Adrenal gland (tissue), 12 donors: Measurements from ENCODE around the gene HTR1A. TPM values are rescaled to one million over a fixed set of nuclear protein-coding genes. Genes with fewer than 3 reads are reported as not detected.

Experiments used
- DNase-seq, 7 donors: peaks; one replicate each; pipeline ENCODE4 v3.0.0-alpha.2; 2019 to 2020
- H3K27ac ChIP-seq, 5 donors: fragments of 200-600 bp; sonication (generic) in 4 of 5; 1 replicate in 3 of 5; 2 replicates in 2 of 5; pipeline versions ENCODE4 v1.5.1 to v1.8.0; 2016 to 2020; ENCODE audit warnings: mild to moderate bottlenecking in 1 of 5
- H3K27me3 ChIP-seq: fragments of 200-600 bp; 2 replicates; pipeline ENCODE4 v1.8.0; 2021
- H3K36me3 ChIP-seq, 2 donors: fragments of 200-600 bp; replicated peaks in 1 of 2; 1 replicate in 1 of 2; 2 replicates in 1 of 2; pipeline versions ENCODE4 v1.5.1 to v1.8.0; 2018 to 2022
- H3K4me1 ChIP-seq, 2 donors: fragments of 200-600 bp; replicated peaks in 1 of 2; 1 replicate in 1 of 2; 2 replicates in 1 of 2; pipeline versions ENCODE4 v1.5.1 to v1.8.0; 2018 to 2021
- H3K4me3 ChIP-seq, 4 donors: fragments of 200-600 bp; sonication (generic) in 3 of 4; one replicate each; pipeline ENCODE4 v1.5.1; 2016 to 2018
- H3K9me3 ChIP-seq, 3 donors: fragments of 200-600 bp; sonication (generic) in 1 of 3; replicated peaks in 1 of 3; 1 replicate in 2 of 3; 2 replicates in 1 of 3; pipeline versions ENCODE4 v1.5.1 to v1.8.0; 2016 to 2021
- CTCF ChIP-seq, 6 experiments: fragments of 450-650 bp in 4 of 6; fragments of 200-600 bp in 2 of 6; sonication (generic) in 1 of 6; IDR thresholded peaks; 1 replicate in 5 of 6; 2 replicates in 1 of 6; pipeline versions ENCODE4 v1.5.1 to v1.8.0; 2016 to 2021; ENCODE audit warnings: antibody characterized with exemption in 6 of 6, mild to moderate bottlenecking in 2 of 6, moderate library complexity in 1 of 6
- POLR2A ChIP-seq, 2 donors: fragments of 450-650 bp; IDR thresholded peaks; one replicate each; pipeline ENCODE4 v1.6.1; 2017; ENCODE audit warnings: antibody characterized with exemption in 2 of 2, mild to moderate bottlenecking in 2 of 2, moderate library complexity in 1 of 2
- WGBS, 4 donors: extraction: QIAGEN DNeasy Blood & Tissue Kit in 2 of 4; methylation state at CpG; one replicate each; pipeline versions ENCODE4 v1.1.5 to v1.1.7; 2013 to 2017; 5-methylcytosine and 5-hydroxymethylcytosine counted together
- intact Hi-C, 2 donors: fragments of 100-400 bp; cut with DNase I; formaldehyde crosslinking; loops; one replicate each; pipeline versions ENCODE4 v1.14.1 to v1.15.0; 2022 to 2023
- polyA plus RNA-seq, 3 donors: library from polyadenylated mRNA; stranded (reverse); fragments of 200-250 nt in 2 of 3; fragments of 350-450 nt in 1 of 3; fragmentation: Illumina TruSeq in 1 of 3; extraction: RNeasy Lipid Tissue Mini Kit (QIAGEN cat#74804) in 1 of 3; gene quantifications; one replicate each; pipeline ENCODE4 v1.2.3, GENCODE V29; 2013 to 2014
- total RNA-seq, 9 donors: library from RNA; depleted of rRNA in 4 of 9; stranded (reverse); fragments of >200 nt in 4 of 9; fragments of 120-200 nt in 1 of 9; fragmentation: NEBNext Ultra II Directional in 1 of 9; extraction: Animal tissue kit (Norgen Biotek cat#: 25700) in 1 of 9; gene quantifications; one replicate each; pipeline versions ENCODE4 v1.1.0 to v1.2.4, GENCODE V29; 2013 to 2023
- donor health status: healthy with polysubstance abuse.
- donor health status: Bipolar disorder and iron deficiency.
- donor health status: DM: yes; HTN: yes; CAD: no.
- donor health status: DM: no; HTN: no; CAD: no.
- donor health status: DM: no; HTN: no; CAD: no.
- donor health status: DM: yes; HTN: yes; CAD: no.

The HTR1A gene
- total and polyA plus RNA-seq, 12 donors: not detected

DNA sequence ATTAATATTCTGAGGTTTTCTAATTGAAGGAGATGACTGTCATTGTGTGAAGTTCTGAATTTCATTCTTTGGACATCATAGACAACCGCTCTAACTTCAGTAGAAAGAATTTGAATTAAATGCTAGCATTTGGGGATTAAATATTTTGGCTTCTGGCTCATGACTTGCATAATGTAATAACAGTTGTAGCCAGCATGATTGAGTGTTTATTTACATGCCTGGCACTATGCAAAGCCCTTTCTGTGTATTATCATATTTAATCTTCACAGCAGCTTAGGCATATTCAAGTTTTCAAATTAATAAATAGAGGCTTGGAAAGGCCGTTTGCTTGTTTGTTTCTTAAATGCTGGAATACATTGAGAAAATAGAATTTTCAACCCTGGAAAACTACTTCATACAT lies 19.6 kb upstream of the HTR1A start:
- Histone ChIP-seq H3K36me3 (no peaks in the 10 kb centered on the region), H3K4me3 (no peak overlapping the region), H3K4me1 (no peaks in the 10 kb centered on the region), H3K27ac (no peak overlapping the region), H3K27me3 (no peaks in the 10 kb centered on the region), H3K9me3 (no peaks in the 10 kb centered on the region)
- TF ChIP-seq CTCF (IDR thresholded peaks at IDR 0.05): no peak
- no peak for TF ChIP-seq POLR2A (IDR thresholded peaks at IDR 0.05)
- 46 to 56% (median 53%) methylated on average over 2 of the region's 2 CpGs for WGBS, 4 donors
- no peak for DNase-seq
- intact Hi-C loops: no loop called here

- intact Hi-C loops: loop anchor here in 1 of 2 donors (5.0 kb wide), 1 partner anchor 562 kb away; no protein-coding TSS in a partner anchor
These were observed 1.7 kb upstream of the HTR1A start for GRCh38 chr5:63963926-63964325.

DNA sequence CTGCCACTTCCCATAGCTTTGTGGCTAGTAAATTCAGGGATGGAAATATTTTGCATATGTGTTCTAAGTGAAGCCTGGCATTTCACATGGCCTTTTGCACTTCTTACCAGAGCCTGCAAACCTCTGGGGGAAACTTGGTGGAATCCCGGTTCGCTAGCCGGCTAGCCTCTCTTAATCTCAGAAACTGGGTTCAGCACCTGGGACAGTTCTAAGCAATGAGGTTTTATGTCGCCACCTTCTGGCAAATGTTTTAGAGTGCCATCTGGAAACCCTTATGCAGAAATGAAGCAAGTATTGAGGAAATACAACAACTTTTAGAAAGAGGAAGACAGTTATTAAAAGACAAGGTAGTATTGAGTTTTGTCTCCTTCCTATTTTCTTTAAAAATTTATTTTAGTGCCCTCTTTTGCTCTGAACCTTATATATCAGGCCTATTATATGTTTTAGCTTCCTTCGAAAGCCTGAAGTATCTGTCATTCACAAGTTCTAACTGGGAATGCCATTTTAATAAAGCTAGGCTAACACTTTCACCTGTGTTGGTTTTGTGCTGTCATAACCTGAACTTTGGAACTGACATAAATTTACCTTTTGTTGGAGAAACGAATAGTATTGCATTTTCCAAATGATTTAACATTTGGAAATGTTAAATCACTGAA lies 963 bp upstream of the HTR1A start:
- H3K4me3 ChIP-seq: no peak overlapping the region
- TF ChIP-seq POLR2A (IDR thresholded peaks at IDR 0.05): no peak
- TF ChIP-seq CTCF (IDR thresholded peaks at IDR 0.05): peak; percentile 26 to 56 (median 44)
- H3K36me3 ChIP-seq: no peaks in the 10 kb centered on the region
- 20 to 21% (median 20%) methylated on average over 6 of the region's 6 CpGs for WGBS, 4 donors
- H3K27me3 ChIP-seq: peaks cover 34% of the 10 kb centered on the region
- no peak overlapping the region for H3K27ac ChIP-seq
- intact Hi-C loops: loop anchor here in 1 of 2 donors (5.0 kb wide), 1 partner anchor 561 kb away; no protein-coding TSS in a partner anchor
- H3K4me1 ChIP-seq: no peaks in the 10 kb centered on the region
- DNase-seq: peak; percentile 37 to 65 (median 52)
- no peaks in the 10 kb centered on the region for H3K9me3 ChIP-seq

More at GRCh38 chr5:63963926-63964325, 1.7 kb upstream of the HTR1A start:
- TF ChIP-seq CTCF (IDR thresholded peaks at IDR 0.05): no peak
- no peak for TF ChIP-seq POLR2A (IDR thresholded peaks at IDR 0.05)
- Histone ChIP-seq H3K4me3 (no peak overlapping the region), H3K27me3 (peaks cover 34% of the 10 kb centered on the region), H3K9me3 (no peaks in the 10 kb centered on the region), H3K27ac (no peak overlapping the region), H3K36me3 (no peaks in the 10 kb centered on the region), H3K4me1 (no peaks in the 10 kb centered on the region)
- no peak for DNase-seq

GRCh38 chr5:63961598-63962161 lies 565 bp downstream of the HTR1A start:
- H3K27me3 ChIP-seq: peaks cover 34% of the 10 kb centered on the region
- WGBS, 4 donors: 0 to 2% (median 1%) methylated on average over 14 to 34 of the region's 34 CpGs

More at GRCh38 chr5:63961598-63962161, 565 bp downstream of the HTR1A start:
- Histone ChIP-seq H3K9me3 (no peaks in the 10 kb centered on the region), H3K4me1 (no peaks in the 10 kb centered on the region), H3K27ac (no peak overlapping the region), H3K4me3 (no peak overlapping the region), H3K36me3 (no peaks in the 10 kb centered on the region)
- intact Hi-C loops: loop anchor here in 1 of 2 donors (5.0 kb wide), 1 partner anchor 559 kb away; no protein-coding TSS in a partner anchor
- TF ChIP-seq POLR2A (IDR thresholded peaks at IDR 0.05) (no peak), CTCF (IDR thresholded peaks at IDR 0.05) (no peak)
- no peak for DNase-seq
